Mucosa of rectum (tissue), 2 donors: Measurements from ENCODE around the gene MBP.
"Not testable (repeated sequence)": the region's sequence is repeated elsewhere in the genome, so short reads cannot be mapped to it uniquely, and the experiment has no call there.

Source experiments
- H3K27ac ChIP-seq, 2 donors: one replicate each; pipeline ENCODE4 v1.7.0; 2013; ENCODE audit warnings: inconsistent platforms in 2 of 2, low read depth in 2 of 2, low read length in 2 of 2
- H3K27me3 ChIP-seq, 2 donors: one replicate each; pipeline ENCODE4 v1.7.0; 2013; ENCODE audit warnings: low read length in 2 of 2; ENCODE audit not compliant: control insufficient read depth in 2 of 2, insufficient read depth in 2 of 2
- H3K36me3 ChIP-seq, 2 donors: one replicate each; pipeline ENCODE4 v1.7.0; 2013; ENCODE audit warnings: low read length in 2 of 2; ENCODE audit not compliant: control insufficient read depth in 2 of 2, insufficient read depth in 2 of 2
- H3K4me1 ChIP-seq, 2 donors: one replicate each; pipeline ENCODE4 v1.7.0; 2013; ENCODE audit warnings: low read length in 2 of 2, mild to moderate bottlenecking in 1 of 2; ENCODE audit not compliant: control insufficient read depth in 2 of 2, insufficient read depth in 2 of 2
- H3K4me3 ChIP-seq, 2 donors: one replicate each; pipeline ENCODE4 v1.7.0; 2013; ENCODE audit warnings: low read length in 2 of 2
- H3K9ac ChIP-seq, 2 donors: one replicate each; pipeline ENCODE4 v1.7.0; 2013; ENCODE audit warnings: low read length in 2 of 2, low read depth in 1 of 2, mild to moderate bottlenecking in 1 of 2
- H3K9me3 ChIP-seq, 2 donors: one replicate each; pipeline ENCODE4 v1.7.0; 2013; ENCODE audit warnings: low read length in 2 of 2; ENCODE audit not compliant: control insufficient read depth in 2 of 2
- donor health status: healthy.
- donor health status: Normal muscosa, but diverticular disease.

MBP gene

GRCh38 chr18:76955524-76956170 is 176.9 kb downstream of the MBP start:
- H3K9me3 ChIP-seq: no peaks in the 10 kb centered on the region
- H3K9ac ChIP-seq: no peak overlapping the region
- H3K4me1 ChIP-seq: peaks cover 0 to 3% of the 10 kb centered on the region in 2 donors
- peaks cover 24 to 40% of the 10 kb centered on the region in 2 donors for H3K36me3 ChIP-seq
- H3K27ac ChIP-seq: no peak overlapping the region
- no peak overlapping the region for H3K4me3 ChIP-seq
- no peaks in the 10 kb centered on the region for H3K27me3 ChIP-seq

DNA sequence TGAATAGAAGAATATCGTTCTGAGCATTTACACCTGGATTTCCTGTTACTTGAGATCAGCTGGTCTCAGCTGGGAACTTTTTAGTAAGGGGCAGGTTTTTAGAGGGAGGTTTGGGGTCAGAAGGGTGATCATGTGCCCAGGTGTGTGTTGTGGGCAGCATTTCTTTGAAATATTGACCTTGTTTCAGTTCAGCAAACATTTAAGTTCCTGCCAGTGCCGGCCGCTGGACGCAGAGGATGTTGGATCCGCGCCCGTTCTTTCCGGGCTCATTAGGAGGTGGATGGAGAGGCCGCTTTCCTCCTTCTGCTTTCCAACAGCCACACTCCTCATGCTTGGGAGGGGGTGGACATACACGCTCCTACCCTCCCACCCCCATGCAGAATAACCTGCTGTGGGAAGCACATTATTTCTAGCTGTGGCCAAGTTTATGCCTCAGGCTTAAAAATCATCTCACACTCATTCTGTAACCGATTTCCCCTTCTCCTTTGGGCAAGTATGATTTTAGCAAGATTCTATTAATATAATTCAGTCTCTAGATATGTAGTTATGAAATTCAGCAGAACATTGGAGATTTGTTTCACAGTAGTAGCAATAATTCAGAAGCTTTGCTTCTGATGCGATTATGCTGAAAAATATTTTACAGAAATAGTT is 178.9 kb downstream of the MBP start:
- H3K4me1 ChIP-seq: peaks cover 0 to 3% of the 10 kb centered on the region in 2 donors
- no peak overlapping the region for H3K27ac ChIP-seq
- peaks cover 17 to 29% of the 10 kb centered on the region in 2 donors for H3K36me3 ChIP-seq
- no peaks in the 10 kb centered on the region for H3K27me3 ChIP-seq
- H3K4me3 ChIP-seq: no peak overlapping the region
- H3K9ac ChIP-seq: no peak overlapping the region
- H3K9me3 ChIP-seq: no peaks in the 10 kb centered on the region

GRCh38 chr18:76953156-76953555 is 179.4 kb downstream of the MBP start:
- peaks cover 0 to 3% of the 10 kb centered on the region in 2 donors for H3K4me1 ChIP-seq
- H3K4me3 ChIP-seq: no peak overlapping the region
- no peaks in the 10 kb centered on the region for H3K27me3 ChIP-seq
- H3K9ac ChIP-seq: no peak overlapping the region
- H3K36me3 ChIP-seq: peaks cover 21 to 30% of the 10 kb centered on the region in 2 donors
- H3K27ac ChIP-seq: no peak overlapping the region
- H3K9me3 ChIP-seq: no peaks in the 10 kb centered on the region

DNA sequence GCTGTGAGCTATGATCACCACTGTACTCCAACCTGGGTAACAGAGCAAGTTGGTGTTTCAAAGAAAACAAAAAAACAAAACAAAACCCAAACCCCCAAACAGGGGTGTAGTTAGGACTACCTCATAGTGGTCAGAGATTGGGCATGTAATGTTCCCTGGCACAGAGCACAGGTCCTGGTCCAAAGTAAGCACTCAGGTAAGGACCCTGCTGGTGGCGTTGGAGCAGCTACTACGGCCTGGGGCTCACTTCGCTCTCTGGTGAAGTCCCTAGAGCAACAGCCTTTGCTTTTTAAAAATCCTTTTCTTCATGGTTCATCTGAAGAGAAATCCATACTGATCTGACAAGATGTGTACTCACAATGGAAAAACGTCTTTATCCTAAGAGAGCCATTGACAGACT is 179.8 kb downstream of the MBP start:
- H3K4me1 ChIP-seq: peaks cover 0 to 3% of the 10 kb centered on the region in 2 donors
- no peak overlapping the region for H3K27ac ChIP-seq
- no peaks in the 10 kb centered on the region for H3K27me3 ChIP-seq
- H3K4me3 ChIP-seq: no peak overlapping the region
- no peak overlapping the region for H3K9ac ChIP-seq
- H3K9me3 ChIP-seq: no peaks in the 10 kb centered on the region
- H3K36me3 ChIP-seq: peaks cover 19 to 29% of the 10 kb centered on the region in 2 donors

- Histone ChIP-seq H3K27ac (no peak overlapping the region), H3K4me3 (no peak overlapping the region), H3K36me3 (peaks cover 13 to 33% of the 10 kb centered on the region in 2 donors)
These were observed 180.9 kb downstream of the MBP start for GRCh38 chr18:76951456-76952247.

GRCh38 chr18:76948345-76948744 is 184.2 kb downstream of the MBP start:
- no peaks in the 10 kb centered on the region for H3K27me3 ChIP-seq
- H3K9ac ChIP-seq: no peak overlapping the region
- H3K36me3 ChIP-seq: peaks cover 9 to 30% of the 10 kb centered on the region in 2 donors
- no peaks in the 10 kb centered on the region for H3K9me3 ChIP-seq
- H3K4me1 ChIP-seq: no peaks in the 10 kb centered on the region
- H3K27ac ChIP-seq: no peak overlapping the region
- H3K4me3 ChIP-seq: no peak overlapping the region

More at GRCh38 chr18:76951456-76952247, 180.9 kb downstream of the MBP start:
- Histone ChIP-seq H3K9ac (no peak overlapping the region), H3K4me1 (peaks cover 0 to 3% of the 10 kb centered on the region in 2 donors), H3K27me3 (no peaks in the 10 kb centered on the region), H3K9me3 (no peaks in the 10 kb centered on the region)

DNA sequence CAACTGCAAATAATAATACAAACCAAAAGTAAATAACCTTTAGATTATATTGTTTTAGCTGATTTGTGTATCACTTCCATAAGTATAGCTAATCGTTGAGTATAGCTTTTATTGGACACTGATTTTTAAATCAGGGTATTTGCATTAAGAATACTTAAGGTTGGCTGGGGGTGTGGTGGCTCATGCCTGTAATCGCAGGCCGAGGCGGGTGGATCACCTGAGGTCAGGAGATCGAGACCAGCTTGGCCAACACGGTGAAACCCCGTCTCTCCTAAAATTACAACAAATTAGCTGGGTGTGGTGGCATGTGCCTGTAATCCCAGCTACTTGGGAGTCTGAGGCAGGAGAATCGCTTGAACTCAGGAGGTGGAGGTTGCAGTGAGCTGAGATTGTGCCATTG is 188.2 kb downstream of the MBP start:
- H3K27me3 ChIP-seq, H3K9me3 ChIP-seq, H3K4me3 ChIP-seq, H3K27ac ChIP-seq, H3K9ac ChIP-seq, H3K4me1 ChIP-seq: not testable (repeated sequence)
- peaks cover 9 to 19% of the 10 kb centered on the region in 2 donors for H3K36me3 ChIP-seq

DNA sequence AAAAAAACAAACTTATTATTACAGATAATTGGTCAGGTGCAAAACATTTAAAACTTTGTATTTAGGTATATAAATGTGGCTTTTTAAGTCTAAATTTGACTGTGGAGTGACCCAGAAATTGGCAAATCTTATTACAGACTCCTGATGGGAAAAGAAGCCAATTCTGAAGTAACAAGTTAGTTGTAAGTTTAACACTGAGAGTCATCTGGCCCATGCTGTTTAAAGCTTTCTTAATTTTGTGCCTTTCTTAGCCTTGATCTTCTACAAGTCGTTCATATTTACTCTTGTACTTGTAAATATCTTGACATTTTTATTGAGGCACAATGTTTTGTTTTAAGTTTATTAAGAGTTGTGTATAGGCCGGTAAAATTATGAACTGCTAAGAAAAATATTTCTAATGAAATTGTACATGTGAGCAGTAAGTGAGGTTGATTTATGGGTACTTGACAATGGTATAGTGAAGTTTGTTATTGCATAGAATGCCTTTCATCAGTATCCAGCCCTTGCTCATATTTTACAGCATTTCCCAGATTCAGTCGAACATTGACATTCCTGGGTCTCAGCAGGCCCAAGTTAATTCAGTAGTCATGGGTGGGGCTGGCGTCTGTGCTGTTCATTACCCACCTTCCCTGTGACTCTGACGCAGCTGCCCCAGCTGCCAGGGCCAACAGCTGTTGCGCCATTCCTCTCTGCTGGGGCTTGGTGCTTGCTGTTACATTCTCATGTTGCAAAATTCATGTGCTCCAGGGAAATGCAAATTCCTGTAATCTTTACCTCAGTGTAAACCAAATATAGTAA is 188.8 kb downstream of the MBP start:
- H3K9me3 ChIP-seq: no peaks in the 10 kb centered on the region
- H3K4me1 ChIP-seq: no peaks in the 10 kb centered on the region
- no peak overlapping the region for H3K9ac ChIP-seq
- no peaks in the 10 kb centered on the region for H3K27me3 ChIP-seq
- H3K4me3 ChIP-seq: no peak overlapping the region
- H3K27ac ChIP-seq: no peak overlapping the region
- H3K36me3 ChIP-seq: peaks cover 7 to 21% of the 10 kb centered on the region in 2 donors

GRCh38 chr18:76941284-76941683 is 191.3 kb downstream of the MBP start:
- Histone ChIP-seq H3K27me3 (no peaks in the 10 kb centered on the region), H3K27ac (no peak overlapping the region), H3K4me1 (no peaks in the 10 kb centered on the region), H3K36me3 (peaks cover 13 to 16% of the 10 kb centered on the region in 2 donors), H3K9me3 (no peaks in the 10 kb centered on the region), H3K4me3 (no peak overlapping the region), H3K9ac (no peak overlapping the region)
